HepG2 (cell line): ENCODE data around the gene TMEM8B. TPM values are rescaled to one million over a fixed set of nuclear protein-coding genes. Genes with fewer than 3 reads are reported as not detected.

ENCODE experiments used
- ATAC-seq: fragments of 200-7000 bp; cut with Tn5 transposase; 3 replicates; pipeline ENCODE4 v1.9.1; 2020; ENCODE audit warnings: mild to moderate bottlenecking, moderate library complexity
- BruUV-seq: library from RNA; stranded (reverse); fragments of 400-500 nt; replicated peaks from 2 replicates; lab custom pipeline; 2021; lab: Mats Ljungman, UMichigan
- CTCF ChIA-PET: fragments of 300-600 bp; formaldehyde crosslinking; extraction: SDS; loops from one replicate; lab custom pipeline; 2021; ENCODE audit warnings: low total read pairs, inconsistent platforms, low intra/inter-chr PET ratio; lab: Yijun Ruan, JAX
- POLR2A ChIA-PET: fragments of 350-600 bp; sonication (Branson Sonifier 250); formaldehyde crosslinking; loops from one replicate; lab custom pipeline; 2020; ENCODE audit warnings: antibody characterized with exemption, inconsistent platforms; lab: Yijun Ruan, JAX
- DNase-seq: peaks from one replicate; pipeline ENCODE4 v3.0.0-alpha.2; 2015; ENCODE audit warnings: low spot score
- FAIRE-seq: peaks from 3 replicates; lab custom pipeline; 2011; peaks lifted over from hg19 to GRCh38; lab: Jason Lieb, UNC
- H2AFZ ChIP-seq: one replicate; pipeline ENCODE4 v1.6.1; 2011; ENCODE audit warnings: low read length, inconsistent platforms
- H3K27ac ChIP-seq: fragments of 300-600 bp; 3 replicates; pipeline ENCODE4 v1.8.0; 2011; ENCODE audit warnings: mixed run types, mild to moderate bottlenecking, mixed read lengths, low read length, inconsistent platforms; ENCODE audit not compliant: insufficient read depth; ENCODE audit errors: extremely low read length
- H3K27me3 ChIP-seq, 2 experiments: fragments of 200-600 bp in 1 of 2; 2 replicates in 1 of 2; 3 replicates in 1 of 2; pipeline versions ENCODE4 v1.6.0 to v1.8.0; 2011; ENCODE audit warnings: low read length in 2 of 2, mild to moderate bottlenecking in 2 of 2, moderate library complexity in 2 of 2, inconsistent platforms in 1 of 2; ENCODE audit not compliant: insufficient read depth in 2 of 2, control insufficient read depth in 1 of 2
- H3K36me3 ChIP-seq, 2 experiments: fragments of 200-600 bp in 1 of 2; replicated peaks in 1 of 2; 2 replicates in 1 of 2; 3 replicates in 1 of 2; pipeline versions ENCODE4 v1.5.1 to v1.8.0; 2011; ENCODE audit warnings: low read length in 2 of 2, inconsistent platforms in 1 of 2; ENCODE audit not compliant: insufficient read depth in 2 of 2, control insufficient read depth in 1 of 2
- H3K4me1 ChIP-seq: 2 replicates; pipeline ENCODE4 v1.5.1; 2012; ENCODE audit warnings: low read length, inconsistent platforms; ENCODE audit not compliant: insufficient read depth
- H3K4me2 ChIP-seq: 2 replicates; pipeline ENCODE4 v1.6.0; 2011; ENCODE audit warnings: low read depth, low read length, inconsistent platforms
- H3K4me3 ChIP-seq, 3 experiments: fragments of 200-600 bp in 1 of 3; sonication (generic), shearing (Covaris generic) in 1 of 3; replicated peaks in 1 of 3; 2 replicates each; pipeline ENCODE4 v1.5.1; 2011 to 2016; ENCODE audit warnings: low read length in 3 of 3, inconsistent platforms in 2 of 3, low read depth in 2 of 3, mild to moderate bottlenecking in 2 of 3, control low read depth in 1 of 3, mixed read lengths in 1 of 3; ENCODE audit not compliant: insufficient read depth in 1 of 3
- H3K79me2 ChIP-seq: one replicate; pipeline ENCODE4 v1.6.1; 2011; ENCODE audit warnings: low read length, inconsistent platforms; ENCODE audit not compliant: insufficient read depth
- H3K9ac ChIP-seq: 2 replicates; pipeline ENCODE4 v1.6.0; 2011; ENCODE audit warnings: mild to moderate bottlenecking, low read depth, low read length, inconsistent platforms; ENCODE audit not compliant: insufficient read depth
- H3K9me3 ChIP-seq: 2 replicates; pipeline ENCODE4 v1.5.1; 2012; ENCODE audit warnings: mild to moderate bottlenecking, low read length
- H4K20me1 ChIP-seq: 2 replicates; pipeline ENCODE4 v1.6.0; 2011; ENCODE audit warnings: inconsistent platforms, mild to moderate bottlenecking, low read length, moderate library complexity; ENCODE audit not compliant: insufficient read depth
- CAMTA2 ChIP-seq: sonication (generic); formaldehyde crosslinking; IDR thresholded peaks from 2 replicates; pipeline ENCODE4 v1.4.0; 2020; ENCODE audit warnings: mild to moderate bottlenecking, missing genetic modification reagents, borderline replicate concordance
- FOSL2 ChIP-seq: sonication (generic); formaldehyde crosslinking; IDR thresholded peaks from 2 replicates; pipeline ENCODE4 v1.4.0; 2020; ENCODE audit warnings: missing genetic modification reagents
- KAT8 ChIP-seq: IDR thresholded peaks from 2 replicates; pipeline ENCODE4 v1.6.1; 2016; ENCODE audit warnings: missing genetic modification reagents, missing compliant biosample characterization
- MBD4 ChIP-seq: IDR thresholded peaks from 2 replicates; pipeline ENCODE4 v1.6.1; 2012; ENCODE audit warnings: low read length, inconsistent platforms, borderline replicate concordance
- MEIS2 ChIP-seq: sonication (generic); formaldehyde crosslinking; IDR thresholded peaks from 2 replicates; pipeline ENCODE4 v1.9.0; 2021; ENCODE audit warnings: mild to moderate bottlenecking, missing genetic modification reagents
- MIXL1 ChIP-seq: IDR thresholded peaks from 2 replicates; pipeline ENCODE4 v1.6.1; 2016
- NCOA5 ChIP-seq: sonication (generic); formaldehyde crosslinking; IDR thresholded peaks from 2 replicates; pipeline ENCODE4 v1.4.0; 2020; ENCODE audit warnings: missing genetic modification reagents
- PHF20 ChIP-seq: sonication (generic); formaldehyde crosslinking; IDR thresholded peaks from 2 replicates; pipeline ENCODE4 v1.5.0; 2020; ENCODE audit warnings: mild to moderate bottlenecking, missing genetic modification reagents
- PHF8 ChIP-seq: sonication (generic); formaldehyde crosslinking; IDR thresholded peaks from 2 replicates; pipeline ENCODE4 v1.5.0; 2020; ENCODE audit warnings: missing genetic modification reagents
- POLR2A ChIP-seq, 2 experiments: IDR thresholded peaks; 2 replicates each; pipeline ENCODE4 v1.6.1; 2011; ENCODE audit warnings: low read depth in 2 of 2, low read length in 2 of 2, mild to moderate bottlenecking in 1 of 2, moderate library complexity in 1 of 2; ENCODE audit not compliant: insufficient read depth in 1 of 2
- PRPF4 ChIP-seq: fragments of 200-400 bp; formaldehyde crosslinking; IDR thresholded peaks from 2 replicates; pipeline ENCODE4 v1.6.1; 2016; ENCODE audit warnings: low read length, low read depth; ENCODE audit not compliant: poor library complexity, severe bottlenecking
- SNAPC2 ChIP-seq: sonication (generic); formaldehyde crosslinking; IDR thresholded peaks from 2 replicates; pipeline ENCODE4 v1.8.1; 2022; ENCODE audit warnings: mild to moderate bottlenecking, missing genetic modification reagents
- ZNF430 ChIP-seq: sonication (generic); formaldehyde crosslinking; IDR thresholded peaks from 2 replicates; pipeline ENCODE4 v1.9.0; 2021; ENCODE audit warnings: mild to moderate bottlenecking, missing genetic modification reagents
- WGBS: methylation state at CpG from one replicate; pipeline ENCODE4 v1.1.6; 2017; ENCODE audit warnings: low lambda C conversion rate; 5-methylcytosine and 5-hydroxymethylcytosine counted together
- in situ Hi-C: cut with HindIII; loops from 2 replicates; pipeline ENCODE4 v1.10.0; 2017; ENCODE audit warnings: low pct_unique_long_range_greater_than_20kb; ENCODE audit not compliant: extremely low pct_ligation_motif_present
- intact Hi-C: fragments of 100-400 bp; cut with micrococcal nuclease; formaldehyde crosslinking; loops from one replicate; pipeline ENCODE4 v1.10.0; 2022; ENCODE audit not compliant: unreplicated experiment
- polyA plus RNA-seq, 8 experiments: library from polyadenylated mRNA; depleted of rRNA in 3 of 8; stranded (reverse) in 7 of 8; unstranded in 1 of 8; fragments of >200 nt; fragmentation: Illumina TruSeq in 4 of 8; extraction: Trizol in 4 of 8; gene quantifications; 2 replicates each; pipeline versions ENCODE4 v1.2.1 to v1.2.3, GENCODE V29; 2011 to 2016; ENCODE audit warnings: low read depth in 4 of 8, missing spikeins in 1 of 8, mixed read lengths in 1 of 8; ENCODE audit not compliant: insufficient read depth in 1 of 8
- total RNA-seq, 5 experiments: library from RNA; depleted of rRNA; stranded (reverse); fragments of >200 nt; fragmentation: Illumina TruSeq; extraction: Trizol; gene quantifications; 2 replicates each; pipeline ENCODE4 v1.2.3, GENCODE V29; 2016; ENCODE audit warnings: low read depth in 1 of 5
- TF ChIP-seq, protein P1 (sequence below): sonication (generic); formaldehyde crosslinking; IDR thresholded peaks from 2 replicates; pipeline ENCODE4 v1.4.0; 2020; ENCODE audit warnings: missing genetic modification reagents; ENCODE audit errors: not compliant biosample characterization
- TF ChIP-seq, protein P2 (sequence below): sonication (generic); formaldehyde crosslinking; IDR thresholded peaks from 2 replicates; pipeline ENCODE4 v1.8.0; 2022; ENCODE audit warnings: mild to moderate bottlenecking, missing genetic modification reagents; ENCODE audit not compliant: insufficient replicate concordance
- TF ChIP-seq, protein P3 (sequence below): sonication (generic); formaldehyde crosslinking; IDR thresholded peaks from 2 replicates; pipeline ENCODE4 v1.5.0; 2020; ENCODE audit warnings: mild to moderate bottlenecking, missing genetic modification reagents

The TMEM8B gene
- total and polyA plus RNA-seq, 2 of the 13 experiments (the other 11 are each of a cell fraction or from before 2014, with no cell fraction given): 2.1 to 2.7 TPM

DNA sequence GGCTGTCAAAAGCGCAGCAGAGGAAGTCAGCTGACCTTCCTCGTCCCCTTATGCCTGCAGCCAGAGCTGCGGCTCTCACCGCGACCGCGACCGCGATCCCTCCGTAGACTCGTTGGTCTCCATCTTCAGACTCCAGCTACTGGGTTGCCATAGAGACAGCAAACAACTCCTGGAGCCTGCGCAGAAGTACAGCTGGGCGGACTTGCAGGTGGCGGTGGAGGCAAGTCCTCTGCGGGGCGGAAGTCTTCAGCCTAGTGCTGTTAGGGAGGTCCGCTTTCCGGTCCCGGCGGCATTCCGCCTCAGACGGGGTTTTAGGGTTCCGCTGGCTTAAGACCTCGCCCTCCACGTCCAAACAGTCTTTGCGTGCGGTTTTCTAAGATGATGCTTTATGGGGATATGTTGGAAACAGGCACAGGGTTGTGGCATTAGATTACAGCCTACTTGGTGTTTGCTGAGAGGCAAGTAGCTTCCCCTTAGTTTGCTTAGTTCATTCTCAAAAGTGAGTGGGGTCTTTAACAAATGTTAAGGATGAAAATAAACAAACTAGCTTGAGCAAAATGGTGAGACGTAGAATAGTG, 16.9 kb upstream of the TMEM8B start, which contains the start of gene SPAG8:
Gene SPAG8 (minus strand): TSS at position 238 of the 578 bp plus-strand sequence. CDS start 115 bp downstream, at position 123.
- Histone ChIP-seq H3K79me2 (peaks cover 5% of the 10 kb centered on the region), H3K4me1 (peaks cover 42% of the 10 kb centered on the region), H2AFZ (peak within 1 kb of the TSS; percentile 82), H3K27me3 (no peaks in the 10 kb centered on the region), H3K9me3 (no peaks in the 10 kb centered on the region), H3K9ac (peak within 1 kb of the TSS; percentile 66; the same call in 1 of the 2 replicates), H3K4me3 (peak within 1 kb of the TSS; percentile 48 to 68 (median 56)), H3K36me3 (peaks cover 2 to 4% of the 10 kb centered on the region in 2 experiments; a peak in 1 of 5 replicates), H4K20me1 (no peaks in the 10 kb centered on the region), H3K27ac (peak within 1 kb of the TSS; percentile 99), H3K4me2 (peak within 1 kb of the TSS; percentile 87)
- POLR2A ChIA-PET: interaction anchor here (0.5 to 1.3 kb wide), 10 partner anchors 11 to 154 kb away, joined by 3 to 5 read pairs (median 3); partner anchors contain the start of genes CCDC107, CREB3, RMRP and TLN1
- peak; percentile 78 for FAIRE-seq
- CTCF ChIA-PET: no interaction called here
- intact Hi-C loops (no loop called here), in situ Hi-C loops (no loop called here)
- BruUV-seq: no TSS peak
- peak; percentile 93 for DNase-seq
- WGBS: 16% methylated on average over 6 of the region's 28 CpGs
- ATAC-seq: peak; percentile 70
- TF ChIP-seq MEIS2 (CRISPR knock-in tag) (0 out of 2 replicates have a peak, but pooled peaks have one; percentile 8), MBD4 (no peak), NCOA5 (CRISPR knock-in tag) (no peak), PHF20 (CRISPR knock-in tag) (peak; percentile 91), ZNF430 (CRISPR knock-in tag) (peak; percentile 47; the same call in 1 of the 2 replicates), PRPF4 (no peak), PHF8 (CRISPR knock-in tag) (peak; percentile 32; the same call in 1 of the 2 replicates), KAT8 (CRISPR knock-in tag) (peak; percentile 93), FOSL2 (peak; percentile 37; the same call in 1 of the 2 replicates), POLR2A (IDR thresholded peaks at IDR 0.05; ENCODE audit: insufficient read depth in 1 of 2, low read depth in 2 of 2, low read length in 2 of 2) (peak in 1 of 2 experiments; percentile 68; a peak in 3 of 4 replicates), SNAPC2 (CRISPR knock-in tag) (no peak), MIXL1 (peak; percentile 50; the same call in 1 of the 2 replicates), CAMTA2 (CRISPR knock-in tag) (no peak)
- TF ChIP-seq, protein P1, sequence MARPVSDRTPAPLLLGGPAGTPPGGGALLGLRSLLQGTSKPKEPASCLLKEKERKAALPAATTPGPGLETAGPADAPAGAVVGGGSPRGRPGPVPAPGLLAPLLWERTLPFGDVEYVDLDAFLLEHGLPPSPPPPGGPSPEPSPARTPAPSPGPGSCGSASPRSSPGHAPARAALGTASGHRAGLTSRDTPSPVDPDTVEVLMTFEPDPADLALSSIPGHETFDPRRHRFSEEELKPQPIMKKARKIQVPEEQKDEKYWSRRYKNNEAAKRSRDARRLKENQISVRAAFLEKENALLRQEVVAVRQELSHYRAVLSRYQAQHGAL: no peak
- TF ChIP-seq, protein P2, sequence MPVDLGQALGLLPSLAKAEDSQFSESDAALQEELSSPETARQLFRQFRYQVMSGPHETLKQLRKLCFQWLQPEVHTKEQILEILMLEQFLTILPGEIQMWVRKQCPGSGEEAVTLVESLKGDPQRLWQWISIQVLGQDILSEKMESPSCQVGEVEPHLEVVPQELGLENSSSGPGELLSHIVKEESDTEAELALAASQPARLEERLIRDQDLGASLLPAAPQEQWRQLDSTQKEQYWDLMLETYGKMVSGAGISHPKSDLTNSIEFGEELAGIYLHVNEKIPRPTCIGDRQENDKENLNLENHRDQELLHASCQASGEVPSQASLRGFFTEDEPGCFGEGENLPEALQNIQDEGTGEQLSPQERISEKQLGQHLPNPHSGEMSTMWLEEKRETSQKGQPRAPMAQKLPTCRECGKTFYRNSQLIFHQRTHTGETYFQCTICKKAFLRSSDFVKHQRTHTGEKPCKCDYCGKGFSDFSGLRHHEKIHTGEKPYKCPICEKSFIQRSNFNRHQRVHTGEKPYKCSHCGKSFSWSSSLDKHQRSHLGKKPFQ (CRISPR knock-in tag): no peak
- TF ChIP-seq, protein P3, sequence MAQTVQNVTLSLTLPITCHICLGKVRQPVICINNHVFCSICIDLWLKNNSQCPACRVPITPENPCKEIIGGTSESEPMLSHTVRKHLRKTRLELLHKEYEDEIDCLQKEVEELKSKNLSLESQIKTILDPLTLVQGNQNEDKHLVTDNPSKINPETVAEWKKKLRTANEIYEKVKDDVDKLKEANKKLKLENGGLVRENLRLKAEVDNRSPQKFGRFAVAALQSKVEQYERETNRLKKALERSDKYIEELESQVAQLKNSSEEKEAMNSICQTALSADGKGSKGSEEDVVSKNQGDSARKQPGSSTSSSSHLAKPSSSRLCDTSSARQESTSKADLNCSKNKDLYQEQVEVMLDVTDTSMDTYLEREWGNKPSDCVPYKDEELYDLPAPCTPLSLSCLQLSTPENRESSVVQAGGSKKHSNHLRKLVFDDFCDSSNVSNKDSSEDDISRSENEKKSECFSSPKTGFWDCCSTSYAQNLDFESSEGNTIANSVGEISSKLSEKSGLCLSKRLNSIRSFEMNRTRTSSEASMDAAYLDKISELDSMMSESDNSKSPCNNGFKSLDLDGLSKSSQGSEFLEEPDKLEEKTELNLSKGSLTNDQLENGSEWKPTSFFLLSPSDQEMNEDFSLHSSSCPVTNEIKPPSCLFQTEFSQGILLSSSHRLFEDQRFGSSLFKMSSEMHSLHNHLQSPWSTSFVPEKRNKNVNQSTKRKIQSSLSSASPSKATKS (CRISPR knock-in tag): no peak
